Kidney (tissue), 14 donors: ENCODE data around the gene HSD17B3. TPM values are rescaled to one million over a fixed set of nuclear protein-coding genes. Genes with fewer than 3 reads are reported as not detected.

Source experiments
- DNase-seq, 5 donors: peaks; one replicate each; pipeline ENCODE4 v3.0.0-alpha.2; 2013 to 2020
- FAIRE-seq: peaks from 2 replicates; lab custom pipeline; 2012; peaks lifted over from hg19 to GRCh38; lab: Jason Lieb, UNC
- H3K27ac ChIP-seq, 2 donors: one replicate each; pipeline ENCODE4 v1.7.0; 2013; ENCODE audit warnings: low read depth in 2 of 2, low read length in 2 of 2, inconsistent platforms in 1 of 2
- H3K27me3 ChIP-seq: one replicate; pipeline ENCODE4 v1.7.1; 2013; ENCODE audit warnings: low read length, inconsistent platforms; ENCODE audit not compliant: control insufficient read depth, insufficient read depth
- H3K36me3 ChIP-seq, 3 donors: one replicate each; pipeline versions ENCODE4 v1.7.0 to v1.7.1; 2013; ENCODE audit warnings: low read length in 3 of 3, control low read depth in 1 of 3, inconsistent platforms in 1 of 3; ENCODE audit not compliant: insufficient read depth in 3 of 3, control insufficient read depth in 2 of 3
- H3K4me1 ChIP-seq, 3 donors: one replicate each; pipeline versions ENCODE4 v1.7.0 to v1.7.1; 2013; ENCODE audit warnings: low read length in 3 of 3, inconsistent platforms in 1 of 3, low read depth in 1 of 3; ENCODE audit not compliant: control insufficient read depth in 2 of 3, insufficient read depth in 2 of 3
- H3K4me3 ChIP-seq, 3 donors: one replicate each; pipeline versions ENCODE4 v1.7.0 to v1.8.1; 2013; ENCODE audit warnings: low read length in 3 of 3, control low read depth in 1 of 3, inconsistent platforms in 1 of 3
- H3K9ac ChIP-seq, 3 donors: one replicate each; pipeline versions ENCODE4 v1.7.0 to v1.7.1; 2013; ENCODE audit warnings: low read length in 3 of 3, control low read depth in 1 of 3, inconsistent platforms in 1 of 3
- H3K9me3 ChIP-seq, 3 donors: one replicate each; pipeline versions ENCODE4 v1.7.0 to v1.7.1; 2013; ENCODE audit warnings: low read length in 3 of 3, control low read depth in 1 of 3, inconsistent platforms in 1 of 3; ENCODE audit not compliant: control insufficient read depth in 2 of 3, insufficient read depth in 1 of 3
- intact Hi-C: fragments of 100-400 bp; cut with DNase I; formaldehyde crosslinking; loops from one replicate; pipeline ENCODE4 v1.11.1; 2022
- polyA plus RNA-seq: library from polyadenylated mRNA; stranded (reverse); fragments of 350-450 nt; fragmentation: Illumina TruSeq; extraction: RNeasy Lipid Tissue Mini Kit (QIAGEN cat#74804); gene quantifications from one replicate; pipeline ENCODE4 v1.2.3, GENCODE V29; 2014; ENCODE audit warnings: low read depth, low replicate concordance; ENCODE audit not compliant: insufficient read depth
- total RNA-seq: library from RNA; stranded (reverse); fragmentation: NEBNext Ultra II Directional; extraction: Animal tissue kit (Norgen Biotek cat#: 25700); gene quantifications from one replicate; pipeline ENCODE4 v1.2.1, GENCODE V29; 2021
- TF ChIP-seq, protein P1 (sequence below): IDR thresholded peaks from 3 replicates; pipeline ENCODE4 v1.5.1; 2012; ENCODE audit warnings: mild to moderate bottlenecking, moderate library complexity, borderline replicate concordance; ENCODE audit not compliant: insufficient read depth; ENCODE audit errors: extremely low read depth
- donor health status: control.
- donor health status: control.
- donor health status: control.
- donor health status: control.
- donor health status: control.
- donor health status: DM: yes; HTN: yes; CAD: no.
- donor health status: Normal renal cell carcinoma (clear cell type).

HSD17B3 gene
- total and polyA plus RNA-seq, 2 donors from 2014 or later = 0.66 to 2.0 TPM

DNA sequence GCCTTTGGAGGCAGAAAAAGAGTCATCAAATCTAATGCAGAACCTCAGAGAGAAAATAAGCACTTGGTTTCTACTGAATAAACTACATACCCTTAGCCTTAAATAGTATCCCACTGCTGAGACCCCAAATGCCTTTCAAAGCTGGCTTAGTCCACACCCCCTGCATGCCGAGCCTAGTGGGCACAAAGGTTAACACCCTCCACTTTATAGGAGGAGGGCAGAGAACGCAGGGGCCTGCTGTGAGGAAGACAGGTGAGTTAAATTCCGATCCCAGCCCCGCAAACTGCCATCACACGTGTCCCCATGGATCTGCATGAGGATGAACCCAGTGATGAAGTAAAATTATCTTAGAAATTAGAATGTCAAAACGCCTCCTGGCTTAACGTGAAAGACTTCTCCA lies 19.5 kb upstream of the HSD17B3 start:
- no peaks in the 10 kb centered on the region for H3K9me3 ChIP-seq

DNA sequence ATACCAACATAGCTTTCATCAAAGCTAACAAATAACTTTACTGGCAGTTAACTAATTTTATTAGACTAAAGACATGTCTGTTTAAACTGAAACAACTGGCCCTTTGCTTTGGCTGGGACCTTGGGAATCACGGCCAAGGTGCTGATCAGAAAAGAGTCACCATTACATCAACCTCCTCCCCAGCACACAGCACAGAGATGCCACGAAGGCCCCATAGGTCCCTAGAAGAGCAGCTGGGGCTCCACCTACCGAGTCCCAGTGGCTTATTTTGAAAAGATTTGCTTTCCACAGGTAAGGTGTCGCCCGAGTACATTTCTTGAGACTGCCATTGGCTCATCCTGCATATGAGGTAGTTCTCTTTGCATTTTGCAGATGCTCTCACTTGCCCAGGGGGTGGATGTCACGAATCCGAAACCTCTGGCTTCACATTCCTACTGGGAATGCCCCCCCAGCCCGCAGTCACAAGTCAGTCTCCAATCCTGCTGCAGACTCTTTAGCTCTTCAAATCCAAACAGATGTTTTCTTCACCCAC lies 18.8 kb upstream of the HSD17B3 start:
- TF ChIP-seq, protein P1, sequence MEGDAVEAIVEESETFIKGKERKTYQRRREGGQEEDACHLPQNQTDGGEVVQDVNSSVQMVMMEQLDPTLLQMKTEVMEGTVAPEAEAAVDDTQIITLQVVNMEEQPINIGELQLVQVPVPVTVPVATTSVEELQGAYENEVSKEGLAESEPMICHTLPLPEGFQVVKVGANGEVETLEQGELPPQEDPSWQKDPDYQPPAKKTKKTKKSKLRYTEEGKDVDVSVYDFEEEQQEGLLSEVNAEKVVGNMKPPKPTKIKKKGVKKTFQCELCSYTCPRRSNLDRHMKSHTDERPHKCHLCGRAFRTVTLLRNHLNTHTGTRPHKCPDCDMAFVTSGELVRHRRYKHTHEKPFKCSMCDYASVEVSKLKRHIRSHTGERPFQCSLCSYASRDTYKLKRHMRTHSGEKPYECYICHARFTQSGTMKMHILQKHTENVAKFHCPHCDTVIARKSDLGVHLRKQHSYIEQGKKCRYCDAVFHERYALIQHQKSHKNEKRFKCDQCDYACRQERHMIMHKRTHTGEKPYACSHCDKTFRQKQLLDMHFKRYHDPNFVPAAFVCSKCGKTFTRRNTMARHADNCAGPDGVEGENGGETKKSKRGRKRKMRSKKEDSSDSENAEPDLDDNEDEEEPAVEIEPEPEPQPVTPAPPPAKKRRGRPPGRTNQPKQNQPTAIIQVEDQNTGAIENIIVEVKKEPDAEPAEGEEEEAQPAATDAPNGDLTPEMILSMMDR = no peak
- FAIRE-seq = no peak

More for the DNA sequence above, 19.5 kb upstream of the HSD17B3 start:
- no peaks in the 10 kb centered on the region for H3K4me1 ChIP-seq
- intact Hi-C loops = no loop called here
- FAIRE-seq = no peak
- peaks cover 0 to 6% (median 0%) of the 10 kb centered on the region in 3 donors for H3K36me3 ChIP-seq
- H3K4me3 ChIP-seq = no peak overlapping the region
- no peak overlapping the region for H3K27ac ChIP-seq
- H3K9ac ChIP-seq = no peak overlapping the region
- no peak for DNase-seq
- H3K27me3 ChIP-seq = no peaks in the 10 kb centered on the region
- TF ChIP-seq, protein P1 = no peak

DNA sequence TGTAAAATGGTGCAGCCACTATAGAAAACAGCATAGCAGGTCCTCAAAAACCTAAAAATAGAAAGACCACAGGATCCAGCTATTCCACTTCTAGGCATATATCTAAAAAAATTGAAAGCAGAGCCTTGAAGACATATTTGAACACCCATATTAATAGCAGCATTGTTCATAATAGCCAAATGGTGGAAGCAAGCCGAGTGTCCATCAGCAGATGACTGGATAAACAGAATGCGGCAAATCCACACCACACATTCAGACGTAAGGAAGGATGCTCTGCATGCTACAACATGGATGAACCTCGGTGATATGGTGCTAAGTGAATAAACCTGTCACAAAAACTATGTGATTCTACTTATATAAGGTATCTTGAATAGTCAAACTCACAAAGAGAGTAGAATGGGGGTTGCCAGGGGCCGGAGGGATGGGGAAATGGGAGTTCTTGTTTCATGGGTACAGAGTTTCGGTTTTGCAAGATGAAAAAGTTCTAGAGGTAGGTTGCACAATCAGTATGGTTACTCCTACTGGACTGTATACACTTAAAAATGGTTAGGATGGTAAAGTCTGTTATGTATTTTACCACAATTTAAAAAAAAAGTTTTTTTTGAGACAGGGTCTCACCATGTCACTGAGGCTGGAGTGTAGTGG lies 17.1 kb upstream of the HSD17B3 start:
- FAIRE-seq (no peak), DNase-seq (no peak)
- H3K27me3 ChIP-seq = no peaks in the 10 kb centered on the region
- intact Hi-C loops = no loop called here
- no peaks in the 10 kb centered on the region for H3K9me3 ChIP-seq
- no peak overlapping the region for H3K27ac ChIP-seq
- no peak overlapping the region for H3K4me3 ChIP-seq
- H3K9ac ChIP-seq = no peak overlapping the region
- TF ChIP-seq, protein P1 = no peak
- peaks cover 0 to 6% (median 0%) of the 10 kb centered on the region in 3 donors for H3K36me3 ChIP-seq
- H3K4me1 ChIP-seq = no peaks in the 10 kb centered on the region

More for the DNA sequence above, 18.8 kb upstream of the HSD17B3 start:
- H3K4me3 ChIP-seq = no peak overlapping the region
- DNase-seq = no peak
- H3K9ac ChIP-seq = no peak overlapping the region
- H3K9me3 ChIP-seq = no peaks in the 10 kb centered on the region
- H3K27ac ChIP-seq = no peak overlapping the region
- peaks cover 0 to 6% (median 0%) of the 10 kb centered on the region in 3 donors for H3K36me3 ChIP-seq
- intact Hi-C loops = no loop called here
- H3K27me3 ChIP-seq = no peaks in the 10 kb centered on the region
- no peaks in the 10 kb centered on the region for H3K4me1 ChIP-seq
